NCI-H2227 treated with DMSO at 0.1 percent for 48 hours (cell line): ENCODE measurements around the gene DYNC1H1.
A peak's percentile ranks its signal among the peaks of the same experiment; 100 is the strongest.

Experiments
- DNase-seq: peaks from one replicate; lab custom pipeline; 2025; lab: John Stamatoyannopoulos, UW

DYNC1H1 gene

DNA sequence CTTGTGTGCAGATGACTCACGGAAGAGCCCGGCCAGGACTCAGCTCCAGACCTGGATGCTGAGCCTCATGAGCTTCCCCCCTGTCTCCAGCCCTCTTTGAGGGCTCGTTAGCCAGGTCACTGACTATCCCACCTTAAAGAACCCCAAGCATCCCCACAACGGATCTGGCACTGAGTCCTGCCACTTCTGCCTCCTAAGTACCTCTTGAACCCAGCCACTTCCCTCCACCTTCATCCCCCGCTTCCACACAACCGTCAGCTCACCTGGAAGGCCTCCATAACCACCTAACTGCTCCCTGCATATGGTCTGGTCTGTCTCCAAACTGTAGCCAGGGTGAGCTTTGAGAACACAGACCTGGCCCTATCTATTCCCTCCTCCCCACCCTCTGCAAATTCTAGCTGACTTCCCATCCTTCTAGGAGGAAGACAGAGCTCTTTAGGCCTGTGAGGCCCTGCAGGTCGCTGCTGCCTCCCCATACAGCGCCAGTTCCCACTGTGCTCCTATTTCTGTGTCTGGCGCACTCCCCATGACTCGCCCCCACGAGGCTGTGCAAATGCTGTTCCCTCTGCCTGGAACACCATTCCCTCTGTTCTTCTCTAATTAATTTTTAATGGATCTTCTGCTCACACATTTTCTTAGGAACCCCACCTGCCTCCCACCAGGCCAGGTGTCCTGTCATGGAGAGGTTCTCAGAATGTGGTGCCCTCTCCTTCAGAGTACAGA, 125.4 kb downstream of the DYNC1H1 start:
- no peak for DNase-seq

DNA sequence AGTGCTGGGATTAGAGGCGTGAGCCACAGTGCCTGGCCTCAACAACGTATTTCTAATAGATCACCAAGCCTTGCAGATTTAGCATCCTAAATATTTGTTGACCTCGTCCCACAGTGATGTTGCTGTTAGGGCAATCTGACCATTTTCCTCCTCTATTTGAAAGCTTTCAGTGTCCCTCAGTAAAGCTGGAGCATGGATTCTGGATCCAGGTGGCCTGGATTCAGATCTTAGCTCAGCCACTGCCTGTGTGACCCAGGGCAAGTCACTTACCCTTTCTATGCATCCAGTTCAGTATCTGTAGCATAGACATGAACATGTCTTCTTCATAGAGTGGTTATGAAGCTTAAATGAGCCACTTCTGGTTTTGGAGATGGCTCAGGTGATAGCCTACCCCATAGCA, 126.3 kb downstream of the DYNC1H1 start:
- no peak for DNase-seq

DNA sequence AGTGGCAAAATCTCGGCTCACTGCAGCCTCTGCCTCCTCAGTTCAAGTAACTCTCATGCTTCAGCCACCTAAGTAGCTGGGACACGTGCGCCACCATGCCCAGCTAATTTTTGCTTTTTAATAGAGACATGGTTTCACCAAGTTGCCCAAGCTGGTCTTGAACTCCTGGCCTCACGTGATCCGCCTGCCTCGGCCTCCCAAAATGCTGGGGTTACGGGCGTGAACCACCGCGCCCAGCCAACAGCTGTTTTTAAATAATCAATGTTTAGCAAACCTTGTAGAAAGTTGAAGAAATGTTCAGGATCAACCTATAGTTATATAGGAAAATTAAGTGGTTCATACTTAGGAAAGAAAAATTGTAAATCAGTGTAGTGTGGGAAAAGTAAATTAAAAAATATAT, 128.4 kb downstream of the DYNC1H1 start:
- DNase-seq: no peak

DNA sequence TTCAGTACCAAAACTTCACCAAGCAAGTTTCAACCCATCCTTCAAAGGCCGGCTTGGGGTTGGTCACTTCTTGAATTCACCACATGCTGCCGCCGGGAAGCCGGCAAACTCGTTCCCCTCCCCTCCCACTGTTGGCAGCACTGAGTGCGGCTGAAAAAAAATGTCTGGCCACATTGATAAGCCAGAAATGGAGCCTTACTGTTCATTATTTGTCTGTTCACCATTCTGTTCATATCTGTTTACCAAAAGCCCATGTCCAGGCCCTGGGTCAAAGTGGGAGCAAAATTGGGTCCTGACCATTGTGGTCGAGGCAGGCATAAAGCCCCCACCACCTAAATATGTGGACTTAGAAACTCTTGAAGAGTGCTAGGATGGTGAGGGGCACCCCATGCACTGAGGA, 129.7 kb downstream of the DYNC1H1 start:
- DNase-seq: no peak

DNA sequence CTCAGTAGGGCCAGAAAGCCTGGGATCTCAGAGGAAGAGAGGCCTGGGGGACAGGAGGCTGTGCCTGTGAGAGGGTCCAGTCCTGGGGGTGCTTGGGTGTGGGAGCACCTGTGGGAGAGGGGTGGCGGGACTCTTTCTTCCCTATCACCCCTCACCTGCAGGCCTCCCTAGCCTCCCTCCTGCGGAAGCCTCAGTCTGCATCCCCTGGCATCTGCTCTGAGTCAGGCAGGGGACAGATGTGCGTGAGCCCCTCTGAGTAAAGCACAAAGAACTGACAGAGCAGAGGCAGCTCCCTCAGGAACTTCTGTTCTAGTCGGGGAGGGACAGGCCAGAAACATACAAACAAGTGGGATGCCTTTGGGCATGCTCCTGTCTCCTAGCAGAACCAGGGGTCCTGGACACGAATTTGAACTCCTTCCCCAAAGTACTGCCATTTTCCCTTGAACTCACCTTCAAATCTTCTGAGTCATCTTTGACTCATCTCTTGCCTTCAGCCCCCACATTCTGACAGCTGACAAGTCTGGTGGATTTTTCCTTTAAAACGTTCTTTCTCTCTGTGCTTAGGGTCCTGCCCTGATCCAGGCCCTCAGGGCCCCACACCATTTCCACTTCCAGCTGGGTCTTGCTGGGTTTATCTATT, 131.0 kb downstream of the DYNC1H1 start:
- no peak for DNase-seq

DNA sequence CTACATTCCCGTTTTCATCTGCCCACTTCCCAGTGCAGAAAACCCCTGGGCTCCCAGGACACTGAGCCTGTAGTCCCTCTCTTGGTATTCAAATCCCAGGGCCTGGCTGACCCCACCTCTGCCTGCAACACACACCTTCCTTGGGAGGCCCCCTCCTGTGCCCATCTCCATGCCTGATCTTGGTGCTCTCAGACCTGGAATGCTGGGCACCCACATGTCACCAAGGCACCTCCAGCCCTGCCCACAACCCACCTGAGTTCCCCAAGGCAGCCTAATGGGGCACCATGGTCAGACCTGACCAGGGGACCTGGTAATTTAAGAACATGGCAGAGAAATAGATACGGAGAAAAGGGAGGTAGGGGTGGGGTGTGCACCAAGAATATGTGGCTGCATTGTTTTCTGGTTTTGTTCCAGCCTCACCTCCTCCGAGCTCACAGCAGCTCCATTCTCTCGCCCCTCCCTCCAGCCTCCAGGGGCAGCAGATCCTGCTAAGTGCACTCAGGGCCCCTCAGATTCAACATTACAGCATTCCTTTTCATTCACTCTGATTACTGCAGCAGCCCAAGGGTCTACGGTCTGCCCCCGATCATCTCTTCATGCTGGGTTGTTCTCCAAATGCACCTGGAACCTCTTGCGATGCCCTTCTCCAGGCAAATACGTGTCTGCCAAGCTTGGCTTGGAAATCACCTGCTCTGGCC, 131.6 kb downstream of the DYNC1H1 start:
- DNase-seq: peak; percentile 72

DNA sequence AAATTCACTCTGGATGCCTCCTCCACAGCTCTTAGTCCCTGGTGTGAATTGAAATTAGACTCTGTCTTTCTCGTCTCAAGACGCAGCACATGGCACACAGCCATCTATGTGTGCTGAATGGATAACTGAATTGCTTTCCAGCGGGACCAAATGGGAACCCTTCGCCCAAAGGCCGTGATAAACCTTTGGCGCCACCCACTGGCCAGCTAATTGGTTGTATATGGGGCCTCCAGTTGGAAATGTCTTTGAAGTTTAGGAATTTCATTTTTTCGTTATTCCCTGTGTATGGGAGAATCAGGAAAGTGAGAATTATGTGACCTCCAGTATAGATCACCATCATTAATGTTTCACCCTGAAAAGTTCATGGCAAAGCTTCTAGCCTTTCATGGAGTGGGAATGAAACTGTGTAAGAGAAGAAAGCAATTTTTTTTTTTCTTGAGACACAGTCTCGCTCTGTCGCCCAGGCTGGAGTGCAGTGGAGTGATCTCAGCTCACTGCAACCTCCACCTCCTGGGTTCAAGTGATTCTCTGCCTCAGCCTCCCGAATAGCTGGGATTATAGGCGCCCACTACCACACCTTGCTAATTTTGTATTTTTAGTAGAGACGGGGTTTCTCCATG, 132.3 kb downstream of the DYNC1H1 start:
- DNase-seq: peak; percentile 72

- DNase-seq: no peak
Measured at GRCh38 chr14:102097441-102098135, 133.2 kb downstream of the DYNC1H1 start.

DNA sequence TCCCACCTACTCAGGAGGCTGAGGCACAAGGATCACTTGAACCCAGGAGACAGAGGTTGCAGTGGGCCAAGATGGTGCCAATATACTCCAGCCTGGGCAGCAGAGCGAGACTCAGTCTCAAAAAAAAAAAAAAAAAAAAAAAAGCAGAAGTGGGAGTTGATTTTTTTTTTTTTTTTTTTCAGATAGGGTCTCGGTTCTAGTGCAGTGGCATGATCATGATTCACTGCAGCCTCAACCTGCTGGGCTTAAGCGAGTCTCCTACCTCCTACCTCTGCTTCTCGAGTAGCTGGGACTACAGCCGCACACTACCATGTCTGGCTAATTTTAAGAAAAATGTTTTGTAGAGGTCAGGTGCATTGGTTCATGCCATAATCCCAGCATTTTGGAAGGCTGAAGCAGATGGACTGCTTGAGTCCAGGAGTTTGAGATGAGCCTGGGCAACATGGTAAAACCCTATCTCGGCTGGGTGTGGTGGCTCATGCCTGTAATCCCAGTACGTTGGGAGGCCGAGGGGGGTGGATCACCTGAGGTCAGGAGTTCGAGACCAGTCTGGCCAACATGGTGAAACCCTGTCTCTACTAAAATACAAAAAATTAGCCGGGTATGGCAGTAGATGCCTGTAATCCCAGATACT, 138.8 kb downstream of the DYNC1H1 start:
- DNase-seq: no peak

GRCh38 chr14:102105369-102105768, 141.0 kb downstream of the DYNC1H1 start:
- DNase-seq: no peak
